HuH-7.5 (cell line): ENCODE results near the gene FAM83B.
"Not testable (repeated sequence)": the region's sequence is repeated elsewhere in the genome, so short reads cannot be mapped to it uniquely, and the experiment has no call there.

Experiments
- DNase-seq: peaks from one replicate; pipeline ENCODE4 v3.0.0; 2011; ENCODE audit warnings: low spot score

Gene FAM83B

GRCh38 chr6:54846243-54846856 is at the start of gene FAM83B:
FAM83B (plus strand) TSS chr6:54846771; CDS start chr6:54870247, 23,476 bp downstream.
- DNase-seq: peak; percentile 13

- DNase-seq: not testable (repeated sequence)
Measured at GRCh38 chr6:54796918-54797317, 49.7 kb upstream of the FAM83B start.

GRCh38 chr6:54800050-54800600 is 46.4 kb upstream of the FAM83B start:
- DNase-seq: no peak

GRCh38 chr6:54801244-54801643 is 45.3 kb upstream of the FAM83B start:
- no peak for DNase-seq

- DNase-seq: no peak
Measured at GRCh38 chr6:54801669-54802068, 44.9 kb upstream of the FAM83B start.

- no peak for DNase-seq
Measured at GRCh38 chr6:54802775-54803634, 43.6 kb upstream of the FAM83B start.

- DNase-seq: no peak
Measured at GRCh38 chr6:54805077-54805476, 41.5 kb upstream of the FAM83B start.

- no peak for DNase-seq
Measured at GRCh38 chr6:54810147-54810546, 36.4 kb upstream of the FAM83B start.

GRCh38 chr6:54813892-54814291 is 32.7 kb upstream of the FAM83B start:
- DNase-seq: no peak

- no peak for DNase-seq
Measured at GRCh38 chr6:54817236-54817635, 29.3 kb upstream of the FAM83B start.

GRCh38 chr6:54817834-54818233 is 28.7 kb upstream of the FAM83B start:
- no peak for DNase-seq

- DNase-seq: not testable (repeated sequence)
Measured at GRCh38 chr6:54824225-54824624, 22.3 kb upstream of the FAM83B start.

- no peak for DNase-seq
Measured at GRCh38 chr6:54827010-54827409, 19.6 kb upstream of the FAM83B start.

- DNase-seq: no peak
Measured at GRCh38 chr6:54830216-54830615, 16.4 kb upstream of the FAM83B start.

GRCh38 chr6:54835176-54835575 is 11.4 kb upstream of the FAM83B start:
- DNase-seq: no peak

GRCh38 chr6:54846857-54847674 is 495 bp downstream of the FAM83B start:
- peak; percentile 8 for DNase-seq

GRCh38 chr6:54847799-54848597 is 1.4 kb downstream of the FAM83B start:
- no peak for DNase-seq

GRCh38 chr6:54850114-54850513 is 3.5 kb downstream of the FAM83B start:
- DNase-seq: no peak

- no peak for DNase-seq
Measured at GRCh38 chr6:54856129-54856528, 9.6 kb downstream of the FAM83B start.

GRCh38 chr6:54860132-54860531 is 13.6 kb downstream of the FAM83B start:
- DNase-seq: no peak

GRCh38 chr6:54860739-54861138 is 14.2 kb downstream of the FAM83B start:
- no peak for DNase-seq
